K562 (cell line): ENCODE data around the gene NME7. TPM values are rescaled to one million over a fixed set of nuclear protein-coding genes. Genes with fewer than 3 reads are reported as not detected.

Experiments used
- BRD4 ChIP-seq: fragments of 200-600 bp; sonication (generic); IDR thresholded peaks from 2 replicates; pipeline ENCODE4 v1.6.1; 2017; ENCODE audit warnings: inconsistent platforms
- CGGBP1 ChIP-seq: fragments of 250-450 bp; sonication (Bioruptor Pico); IDR thresholded peaks from 2 replicates; pipeline ENCODE4 v1.9.0; 2021; ENCODE audit warnings: mild to moderate bottlenecking
- ESRRA ChIP-seq: fragments of 450-650 bp; IDR thresholded peaks from 2 replicates; pipeline ENCODE4 v1.6.1; 2014; ENCODE audit warnings: low read depth, mild to moderate bottlenecking, moderate library complexity, borderline replicate concordance
- EWSR1 ChIP-seq: fragments of 450-650 bp; IDR thresholded peaks from 2 replicates; pipeline ENCODE4 v1.6.1; 2018; ENCODE audit warnings: borderline replicate concordance, mild to moderate bottlenecking, low read depth, moderate library complexity; ENCODE audit not compliant: partially characterized antibody
- GATAD2A ChIP-seq: fragments of 450-650 bp; IDR thresholded peaks from 2 replicates; pipeline ENCODE4 v1.6.1; 2017
- HDAC1 ChIP-seq, 2 experiments: fragments of 450-650 bp; IDR thresholded peaks; 2 replicates each; pipeline ENCODE4 v1.6.1; 2016 to 2017; ENCODE audit warnings: inconsistent platforms in 1 of 2, mild to moderate bottlenecking in 1 of 2, moderate library complexity in 1 of 2
- HNRNPH1 ChIP-seq: fragments of 200-400 bp; formaldehyde crosslinking; optimal IDR thresholded peaks from 2 replicates; pipeline ENCODE3; 2017; ENCODE audit warnings: low read depth, mild to moderate bottlenecking, low read length, moderate library complexity
- KLF13 ChIP-seq: fragments of 450-650 bp; IDR thresholded peaks from 2 replicates; pipeline ENCODE4 v1.6.1; 2016; ENCODE audit warnings: missing genetic modification characterization, low read depth, mild to moderate bottlenecking, missing compliant biosample characterization, moderate library complexity, borderline replicate concordance
- MEF2A ChIP-seq: IDR thresholded peaks from 2 replicates; pipeline ENCODE4 v1.6.1; 2011; ENCODE audit warnings: low read depth, mild to moderate bottlenecking, low read length, moderate library complexity; ENCODE audit not compliant: control insufficient read depth
- PML ChIP-seq: IDR thresholded peaks from 2 replicates; pipeline ENCODE4 v1.6.1; 2012; ENCODE audit warnings: low read length, inconsistent platforms
- PTBP1 ChIP-seq: fragments of 200-400 bp; formaldehyde crosslinking; IDR thresholded peaks from 2 replicates; pipeline ENCODE4 v1.6.1; 2017; ENCODE audit warnings: low read depth, low read length
- PURB ChIP-seq: sonication (generic); formaldehyde crosslinking; IDR thresholded peaks from 2 replicates; pipeline ENCODE4 v1.9.0; 2021; ENCODE audit warnings: low read depth, mild to moderate bottlenecking, missing genetic modification reagents
- RBBP5 ChIP-seq: fragments of 200-600 bp; sonication (generic); IDR thresholded peaks from 2 replicates; pipeline ENCODE4 v1.6.1; 2012; ENCODE audit warnings: borderline replicate concordance, mild to moderate bottlenecking, low read length, control low read depth, inconsistent platforms; ENCODE audit not compliant: insufficient read depth, poor library complexity, severe bottlenecking
- RBM25 ChIP-seq: fragments of 200-400 bp; formaldehyde crosslinking; IDR thresholded peaks from 2 replicates; pipeline ENCODE4 v1.6.1; 2018; ENCODE audit warnings: low read length, low read depth, moderate library complexity; ENCODE audit not compliant: severe bottlenecking
- RBM39 ChIP-seq: fragments of 200-400 bp; formaldehyde crosslinking; optimal IDR thresholded peaks from 2 replicates; pipeline ENCODE3; 2018; ENCODE audit warnings: low read depth, low read length
- SMARCA4 ChIP-seq: fragments of 450-650 bp; IDR thresholded peaks from 2 replicates; pipeline ENCODE4 v1.6.1; 2016
- SP1 ChIP-seq: sonication (generic); formaldehyde crosslinking; IDR thresholded peaks from 2 replicates; pipeline ENCODE4 v1.8.1; 2022; ENCODE audit warnings: mild to moderate bottlenecking, missing genetic modification reagents
- USF1 ChIP-seq: sonication (generic); formaldehyde crosslinking; IDR thresholded peaks from 2 replicates; pipeline ENCODE4 v1.9.0; 2022; ENCODE audit warnings: mild to moderate bottlenecking, missing genetic modification reagents
- ZNF12 ChIP-seq: sonication (generic); formaldehyde crosslinking; IDR thresholded peaks from 2 replicates; pipeline ENCODE4 v1.4.0; 2020; ENCODE audit warnings: mild to moderate bottlenecking, missing genetic modification reagents
- ZNF165 ChIP-seq: fragments of 250-450 bp; sonication (Bioruptor Pico); IDR thresholded peaks from 2 replicates; pipeline ENCODE4 v1.4.0; 2020; ENCODE audit warnings: borderline replicate concordance
- ZNF431 ChIP-seq: sonication (generic); formaldehyde crosslinking; IDR thresholded peaks from 2 replicates; pipeline ENCODE4 v1.8.0; 2022; ENCODE audit warnings: mild to moderate bottlenecking, missing genetic modification reagents
- polyA plus RNA-seq, 8 experiments: library from polyadenylated mRNA; depleted of rRNA in 4 of 8; stranded (reverse) in 5 of 8; unstranded in 3 of 8; fragments of >200 nt; fragmentation: Nextera tagmentation in 2 of 8; fragmentation: Illumina TruSeq in 1 of 8; extraction: Ambion mirVana in 2 of 8; extraction: Trizol in 1 of 8; gene quantifications; 2 replicates each; pipeline versions ENCODE4 v1.2.1 to v1.2.3, GENCODE V29; 2011 to 2014; ENCODE audit warnings: inconsistent platforms in 1 of 8, missing spikeins in 1 of 8
- total RNA-seq, 7 experiments: library from RNA; depleted of rRNA in 6 of 7; stranded (reverse); fragments of >200 nt in 6 of 7; fragmentation: Illumina TruSeq in 2 of 7; extraction: Trizol in 2 of 7; gene quantifications; 2 replicates each; pipeline versions ENCODE4 v1.2.1 to v1.2.3, GENCODE V29; 2011 to 2021; ENCODE audit warnings: low replicate concordance in 1 of 7
- TF ChIP-seq, protein P1 (sequence below): fragments of 250-450 bp; sonication (Bioruptor Pico); IDR thresholded peaks from 2 replicates; pipeline ENCODE4 v1.4.0; 2020; ENCODE audit warnings: borderline replicate concordance
- TF ChIP-seq, protein P2 (sequence below): sonication (generic); formaldehyde crosslinking; IDR thresholded peaks from 2 replicates; pipeline ENCODE4 v1.8.0; 2022; ENCODE audit warnings: missing genetic modification reagents, mild to moderate bottlenecking, borderline replicate concordance
- TF ChIP-seq, protein P3 (sequence below): fragments of 450-650 bp; formaldehyde crosslinking; IDR thresholded peaks from 2 replicates; pipeline ENCODE4 v1.4.0; 2022; ENCODE audit warnings: mild to moderate bottlenecking, moderate library complexity

Gene NME7
- total and polyA plus RNA-seq, 9 of the 15 experiments (the other 6 are each of a cell fraction or from before 2014, with no cell fraction given) = 7.9 to 43.2 (median 23.9) TPM

DNA sequence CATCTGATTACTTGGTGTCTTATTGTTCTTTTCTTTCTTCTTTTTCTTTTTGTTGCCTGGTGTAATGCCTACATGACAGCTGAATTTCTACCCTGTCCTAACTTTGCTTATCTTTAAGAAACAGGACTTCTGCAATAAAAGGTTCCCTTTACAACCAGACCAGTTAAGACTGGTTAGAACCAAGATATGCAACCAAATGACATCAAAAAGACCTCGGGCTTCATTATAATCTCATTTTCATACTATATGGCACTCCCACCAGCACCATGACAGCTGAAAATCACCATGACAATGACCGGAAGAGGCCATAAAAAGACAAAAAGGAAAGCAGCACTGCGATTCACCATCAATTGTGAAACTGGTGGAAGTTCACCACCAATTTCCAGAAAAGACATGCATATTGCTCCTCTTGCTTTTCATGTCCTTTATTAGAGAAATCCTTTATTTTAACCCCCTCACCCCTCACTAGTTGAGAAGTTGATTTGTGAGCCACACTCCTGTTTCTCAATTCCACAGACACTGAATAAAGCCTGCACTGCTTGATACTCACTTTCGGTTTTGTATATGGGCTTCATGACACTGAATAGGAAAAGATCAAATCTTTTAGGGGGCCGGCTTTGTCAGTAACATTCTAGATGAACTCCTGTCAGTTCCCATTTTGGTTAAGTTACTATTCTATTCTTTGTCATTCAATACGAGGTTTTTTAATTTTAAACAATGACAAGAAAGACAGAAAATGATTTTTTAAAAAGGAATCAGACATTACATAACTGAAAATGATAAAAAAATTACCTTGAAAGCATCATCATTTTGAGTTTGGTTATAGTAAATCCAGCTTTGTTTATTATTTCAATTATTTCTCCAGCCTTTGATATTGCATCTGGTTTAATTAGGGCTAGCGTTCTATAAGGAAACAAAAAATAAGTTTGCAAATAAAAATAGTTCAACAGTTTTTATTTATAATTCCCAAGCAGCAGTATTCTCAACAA lies 58.1 kb downstream of the NME7 start (continued):
- TF ChIP-seq CGGBP1 (CRISPR knock-in tag) (no peak), ZNF165 (CRISPR knock-in tag) (no peak), SP1 (CRISPR knock-in tag) (no peak), RBM25 (no peak), KLF13 (tag) (no peak), MEF2A (no peak), ESRRA (no peak), HDAC1 (IDR thresholded peaks at IDR 0.05) (no peak), RBM39 (no peak), HNRNPH1 (no peak), PURB (CRISPR knock-in tag) (no peak), GATAD2A (no peak), EWSR1 (no peak), BRD4 (peak; percentile 65; the same call in 1 of the 2 replicates), ZNF431 (no peak), SMARCA4 (peak; percentile 93), ZNF12 (no peak), USF1 (CRISPR knock-in tag) (no peak), PTBP1 (no peak), PML (peak; percentile 65; the same call in 1 of the 2 replicates), RBBP5 (no peak)
- TF ChIP-seq, protein P1, sequence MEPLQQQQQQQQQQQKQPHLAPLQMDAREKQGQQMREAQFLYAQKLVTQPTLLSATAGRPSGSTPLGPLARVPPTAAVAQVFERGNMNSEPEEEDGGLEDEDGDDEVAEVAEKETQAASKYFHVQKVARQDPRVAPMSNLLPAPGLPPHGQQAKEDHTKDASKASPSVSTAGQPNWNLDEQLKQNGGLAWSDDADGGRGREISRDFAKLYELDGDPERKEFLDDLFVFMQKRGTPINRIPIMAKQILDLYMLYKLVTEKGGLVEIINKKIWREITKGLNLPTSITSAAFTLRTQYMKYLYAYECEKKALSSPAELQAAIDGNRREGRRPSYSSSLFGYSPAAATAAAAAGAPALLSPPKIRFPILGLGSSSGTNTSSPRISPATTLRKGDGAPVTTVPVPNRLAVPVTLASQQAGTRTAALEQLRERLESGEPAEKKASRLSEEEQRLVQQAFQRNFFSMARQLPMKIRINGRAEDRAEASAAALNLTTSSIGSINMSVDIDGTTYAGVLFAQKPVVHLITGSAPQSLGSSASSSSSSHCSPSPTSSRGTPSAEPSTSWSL (CRISPR knock-in tag) = no peak
- TF ChIP-seq, protein P2, sequence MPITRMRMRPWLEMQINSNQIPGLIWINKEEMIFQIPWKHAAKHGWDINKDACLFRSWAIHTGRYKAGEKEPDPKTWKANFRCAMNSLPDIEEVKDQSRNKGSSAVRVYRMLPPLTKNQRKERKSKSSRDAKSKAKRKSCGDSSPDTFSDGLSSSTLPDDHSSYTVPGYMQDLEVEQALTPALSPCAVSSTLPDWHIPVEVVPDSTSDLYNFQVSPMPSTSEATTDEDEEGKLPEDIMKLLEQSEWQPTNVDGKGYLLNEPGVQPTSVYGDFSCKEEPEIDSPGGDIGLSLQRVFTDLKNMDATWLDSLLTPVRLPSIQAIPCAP (CRISPR knock-in tag) = no peak
- TF ChIP-seq, protein P3, sequence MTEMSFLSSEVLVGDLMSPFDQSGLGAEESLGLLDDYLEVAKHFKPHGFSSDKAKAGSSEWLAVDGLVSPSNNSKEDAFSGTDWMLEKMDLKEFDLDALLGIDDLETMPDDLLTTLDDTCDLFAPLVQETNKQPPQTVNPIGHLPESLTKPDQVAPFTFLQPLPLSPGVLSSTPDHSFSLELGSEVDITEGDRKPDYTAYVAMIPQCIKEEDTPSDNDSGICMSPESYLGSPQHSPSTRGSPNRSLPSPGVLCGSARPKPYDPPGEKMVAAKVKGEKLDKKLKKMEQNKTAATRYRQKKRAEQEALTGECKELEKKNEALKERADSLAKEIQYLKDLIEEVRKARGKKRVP = no peak
